Muscle layer of colon (tissue), 2 donors: ENCODE data around the gene FMN1.
A peak's percentile ranks its signal among the peaks of the same experiment; 100 is the strongest.

Source experiments
- H3K27ac ChIP-seq: one replicate; pipeline ENCODE4 v1.7.0; 2013; ENCODE audit warnings: low read depth, mild to moderate bottlenecking, low read length, moderate library complexity
- H3K27me3 ChIP-seq, 2 donors: one replicate each; pipeline ENCODE4 v1.7.0; 2013; ENCODE audit warnings: low read length in 2 of 2, mild to moderate bottlenecking in 2 of 2; ENCODE audit not compliant: insufficient read depth in 2 of 2, control insufficient read depth in 1 of 2
- H3K36me3 ChIP-seq: one replicate; pipeline ENCODE4 v1.7.0; 2013; ENCODE audit warnings: mild to moderate bottlenecking, low read length; ENCODE audit not compliant: insufficient read depth
- H3K4me1 ChIP-seq: one replicate; pipeline ENCODE4 v1.7.0; 2013; ENCODE audit warnings: mild to moderate bottlenecking, low read length; ENCODE audit not compliant: insufficient read depth
- H3K4me3 ChIP-seq, 2 donors: one replicate each; pipeline ENCODE4 v1.7.0; 2013; ENCODE audit warnings: low read length in 2 of 2, low read depth in 1 of 2, mild to moderate bottlenecking in 1 of 2, moderate library complexity in 1 of 2
- H3K9ac ChIP-seq: one replicate; pipeline ENCODE4 v1.7.0; 2013; ENCODE audit warnings: low read length
- H3K9me3 ChIP-seq: one replicate; pipeline ENCODE4 v1.7.0; 2013; ENCODE audit warnings: mild to moderate bottlenecking, low read length
- donor health status: abdominal sarcoma.
- donor health status: Adenocarcinoma of cecum.

FMN1 gene

DNA sequence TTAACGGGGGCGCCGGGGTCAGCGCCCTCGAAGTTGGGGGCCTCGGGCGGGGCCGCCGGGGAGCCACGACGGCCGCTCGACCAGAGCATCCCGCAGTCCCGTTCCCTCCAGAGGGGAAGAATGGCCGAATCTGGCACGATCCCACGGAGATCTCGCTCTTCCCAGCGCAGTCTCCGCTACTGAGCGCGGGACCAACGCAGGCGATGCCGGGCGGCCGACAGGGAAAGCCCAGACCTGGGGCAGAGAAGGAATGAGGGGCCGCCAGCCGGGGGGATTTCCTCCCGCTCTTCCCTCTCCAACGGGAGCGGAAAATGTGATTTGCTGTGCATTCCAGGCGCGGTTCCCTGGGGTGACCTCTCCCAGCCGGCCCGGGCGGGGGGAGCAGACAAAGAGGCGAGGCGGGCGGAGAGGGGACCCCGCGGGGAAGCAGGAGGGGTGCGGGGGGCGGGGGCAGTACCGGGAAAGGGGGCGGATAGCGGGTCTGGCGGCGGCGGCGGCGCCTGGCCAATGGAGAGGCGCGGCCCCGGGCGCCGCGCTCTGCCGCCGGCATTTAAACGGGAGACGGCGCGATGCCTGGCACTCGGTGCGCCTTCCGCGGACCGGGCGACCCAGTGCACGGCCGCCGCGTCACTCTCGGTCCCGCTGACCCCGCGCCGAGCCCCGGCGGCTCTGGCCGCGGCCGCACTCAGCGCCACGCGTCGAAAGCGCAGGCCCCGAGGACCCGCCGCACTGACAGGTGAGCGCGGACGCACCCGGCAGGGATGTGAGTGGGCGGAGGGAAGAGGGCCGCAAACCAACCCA, 476.9 kb downstream of the FMN1 start, which contains the start of gene GREM1:
TSS of gene GREM1 (plus strand) at position 579 of the 801 bp plus-strand sequence. CDS start 12,687 bp downstream, outside the sequence.
- no peaks in the 10 kb centered on the region for H3K9me3 ChIP-seq
- H3K36me3 ChIP-seq, result no peaks in the 10 kb centered on the region
- H3K27me3 ChIP-seq, result peaks cover 14 to 44% of the 10 kb centered on the region in 2 donors
- no peak within 1 kb of the TSS for H3K9ac ChIP-seq
- H3K4me3 ChIP-seq, result peak within 1 kb of the TSS; percentile 31 to 44
- H3K27ac ChIP-seq, result peak within 1 kb of the TSS; percentile 38
- peaks cover 4% of the 10 kb centered on the region for H3K4me1 ChIP-seq

DNA sequence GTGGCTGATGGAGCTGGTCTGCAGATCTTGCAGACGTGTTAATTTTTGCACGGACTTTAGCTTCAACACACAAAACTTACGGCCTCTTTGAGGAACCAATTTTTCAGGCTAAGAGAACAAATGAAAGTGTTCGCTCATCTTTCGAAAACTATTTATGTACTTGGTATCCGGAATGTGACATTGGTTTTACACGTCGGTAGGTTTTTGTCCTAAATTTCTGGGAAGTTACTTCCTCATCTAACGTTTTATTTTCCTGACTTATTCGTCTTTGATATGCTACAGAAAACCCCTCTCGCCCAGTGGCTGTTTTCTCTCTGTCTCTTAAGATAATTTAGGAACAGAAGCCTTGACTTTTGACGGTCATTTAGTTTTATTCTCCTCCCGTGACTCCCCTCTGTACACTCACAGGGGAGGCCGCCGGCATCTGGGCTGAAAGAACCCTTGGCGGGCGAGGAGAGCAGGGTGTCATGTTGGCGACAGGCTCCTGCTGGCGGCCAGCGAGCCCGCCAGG, 477.5 kb downstream of the FMN1 start:
- H3K9ac ChIP-seq, result no peak overlapping the region
- peaks cover 4% of the 10 kb centered on the region for H3K4me1 ChIP-seq
- peaks cover 14 to 44% of the 10 kb centered on the region in 2 donors for H3K27me3 ChIP-seq
- no peaks in the 10 kb centered on the region for H3K9me3 ChIP-seq
- H3K27ac ChIP-seq, result peak overlapping the region; percentile 38
- H3K36me3 ChIP-seq, result no peaks in the 10 kb centered on the region
- peak overlapping the region; percentile 7 to 20 for H3K4me3 ChIP-seq

DNA sequence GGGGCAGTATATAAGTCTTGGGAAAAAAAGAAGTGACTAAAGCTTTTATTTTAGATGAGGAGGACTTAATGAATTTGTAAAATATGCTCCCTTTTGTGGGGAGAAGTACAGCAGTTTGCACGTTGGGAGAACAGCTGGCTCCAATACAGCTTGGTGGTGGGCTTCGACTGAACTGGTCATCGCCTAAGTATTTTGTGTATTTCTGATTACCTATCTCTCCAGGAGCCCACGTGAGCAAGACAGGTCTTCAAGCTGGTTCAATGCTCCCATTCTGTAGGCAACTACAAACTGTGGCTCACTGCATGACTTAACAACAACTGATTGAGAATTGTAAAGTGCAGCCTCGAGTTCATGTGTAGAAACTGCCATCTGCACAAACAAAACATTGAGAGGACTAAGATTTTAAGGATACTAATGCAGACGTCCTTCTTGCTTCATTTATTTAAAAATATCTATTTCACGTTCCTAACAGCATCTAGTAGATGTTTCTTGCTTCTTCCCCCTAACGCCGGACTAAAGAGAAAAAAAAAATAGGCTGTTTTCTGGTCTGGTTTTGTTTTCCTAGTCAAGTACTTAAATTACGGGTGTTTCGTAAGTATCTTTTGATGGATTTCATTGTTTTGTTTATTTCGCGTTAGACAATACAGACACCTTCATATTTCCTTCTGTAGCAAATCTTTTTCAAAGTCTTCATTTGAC, 478.1 kb downstream of the FMN1 start:
- H3K4me1 ChIP-seq, result peaks cover 4% of the 10 kb centered on the region
- H3K9ac ChIP-seq, result no peak overlapping the region
- H3K4me3 ChIP-seq, result peak overlapping the region in 1 of 2 donors; percentile 20
- no peaks in the 10 kb centered on the region for H3K36me3 ChIP-seq
- peaks cover 14 to 44% of the 10 kb centered on the region in 2 donors for H3K27me3 ChIP-seq
- no peak overlapping the region for H3K27ac ChIP-seq
- H3K9me3 ChIP-seq, result no peaks in the 10 kb centered on the region
